Brain microvascular endothelial cell (primary cell): ENCODE data around the gene SLC14A1.

Experiments used
- DNase-seq: peaks from one replicate; pipeline ENCODE4 v3.0.0-alpha.2; 2020
- H3K27ac ChIP-seq: fragments of 250-450 bp; sonication (Bioruptor Pico); 2 replicates; pipeline ENCODE4 v1.5.1; 2020; ENCODE audit warnings: mild to moderate bottlenecking, moderate library complexity
- H3K27me3 ChIP-seq: fragments of 250-450 bp; sonication (Bioruptor Pico); replicated peaks from 2 replicates; pipeline ENCODE4 v1.5.1; 2020; ENCODE audit warnings: mild to moderate bottlenecking
- H3K36me3 ChIP-seq: fragments of 250-450 bp; sonication (Bioruptor Pico); replicated peaks from 2 replicates; pipeline ENCODE4 v1.5.1; 2020; ENCODE audit warnings: mild to moderate bottlenecking
- H3K4me3 ChIP-seq: 2 replicates; pipeline ENCODE4 v1.5.1; 2011; ENCODE audit warnings: low read depth, mild to moderate bottlenecking, control low read depth, low read length, moderate library complexity
- CTCF ChIP-seq: IDR thresholded peaks from 2 replicates; pipeline ENCODE4 v1.5.1; 2011; ENCODE audit warnings: low read depth, mild to moderate bottlenecking, moderate library complexity, low read length, control low read depth, inconsistent platforms; ENCODE audit errors: missing control alignments
- in situ Hi-C: cut with HindIII; loops from 2 replicates; pipeline ENCODE4 v1.10.0; 2017; ENCODE audit warnings: low sequenced_read_pairs, low pct_ligation_motif_present

The SLC14A1 gene

DNA sequence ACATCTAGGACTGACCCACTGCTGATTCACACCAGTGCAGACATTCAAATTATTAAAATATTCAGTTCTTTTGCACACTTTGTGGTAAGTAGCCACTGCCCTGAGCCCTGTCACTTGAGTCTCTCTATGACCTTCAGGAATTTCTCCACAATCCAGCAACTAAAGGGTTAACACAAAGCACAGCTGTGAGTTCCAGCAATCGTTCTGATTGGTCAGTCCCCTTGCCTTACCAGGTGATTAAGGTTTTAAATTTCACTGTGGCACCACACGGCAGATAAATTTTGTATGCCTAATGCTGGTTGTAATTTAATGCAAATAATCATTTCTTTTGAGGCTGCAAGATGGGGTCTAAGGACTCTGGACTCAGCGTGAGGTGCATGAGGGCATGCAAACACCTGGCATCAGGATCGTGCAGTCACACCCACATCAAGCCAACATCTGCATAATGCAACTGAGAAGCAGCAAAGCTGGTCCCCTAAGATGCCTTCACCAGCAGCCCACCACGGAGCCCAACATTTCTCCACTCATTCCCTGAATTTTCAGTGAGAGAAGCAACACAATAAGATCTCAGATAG, 36.6 kb downstream of the SLC14A1 start:
- no peak for DNase-seq
- no peak for TF ChIP-seq CTCF
- Histone ChIP-seq H3K36me3 (no peaks in the 10 kb centered on the region), H3K27me3 (no peaks in the 10 kb centered on the region), H3K27ac (no peak overlapping the region), H3K4me3 (no peak overlapping the region)
- in situ Hi-C loops, result no loop called here

GRCh38 chr18:45761512-45762114, 37.6 kb downstream of the SLC14A1 start:
- Histone ChIP-seq H3K27ac (no peak overlapping the region), H3K4me3 (no peak overlapping the region), H3K27me3 (no peaks in the 10 kb centered on the region), H3K36me3 (no peaks in the 10 kb centered on the region)
- no peak for DNase-seq
- TF ChIP-seq CTCF, result no peak
- in situ Hi-C loops, result no loop called here

DNA sequence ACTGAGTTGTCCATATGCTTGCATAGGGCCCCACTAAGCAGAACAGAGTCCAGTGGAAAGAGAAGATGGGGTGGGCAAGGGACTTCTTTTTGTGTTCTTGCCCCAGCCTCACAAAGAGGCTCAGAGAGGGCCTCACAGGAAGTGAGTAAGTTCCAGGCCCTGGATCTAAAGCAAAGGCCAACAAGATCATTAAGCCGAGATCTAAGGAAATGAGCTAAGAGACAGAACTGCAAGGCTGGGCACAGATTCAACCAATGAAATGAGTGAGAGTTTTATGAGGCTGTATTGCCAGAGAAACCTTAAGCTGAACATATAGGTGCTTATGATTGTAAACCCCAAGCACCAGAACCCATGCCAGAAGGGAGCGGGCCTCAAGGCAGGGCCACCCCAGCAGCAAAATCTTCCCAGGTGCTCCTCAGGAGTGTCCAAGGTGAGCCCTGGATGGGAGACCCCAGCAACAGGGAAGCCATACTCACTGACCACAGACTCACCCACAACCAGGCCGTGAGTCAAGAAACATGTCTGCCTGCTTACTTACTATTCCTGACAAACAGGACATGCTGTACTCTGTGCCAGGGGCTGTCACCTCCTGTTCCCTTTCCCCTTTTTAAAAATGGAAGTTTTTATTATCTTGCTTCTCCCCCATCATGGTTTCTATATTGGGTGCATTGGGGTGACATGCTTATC, 40.2 kb downstream of the SLC14A1 start:
- Histone ChIP-seq H3K4me3 (no peak overlapping the region), H3K27me3 (no peaks in the 10 kb centered on the region), H3K27ac (no peak overlapping the region), H3K36me3 (no peaks in the 10 kb centered on the region)
- in situ Hi-C loops, result no loop called here
- DNase-seq, result no peak
- TF ChIP-seq CTCF, result no peak

DNA sequence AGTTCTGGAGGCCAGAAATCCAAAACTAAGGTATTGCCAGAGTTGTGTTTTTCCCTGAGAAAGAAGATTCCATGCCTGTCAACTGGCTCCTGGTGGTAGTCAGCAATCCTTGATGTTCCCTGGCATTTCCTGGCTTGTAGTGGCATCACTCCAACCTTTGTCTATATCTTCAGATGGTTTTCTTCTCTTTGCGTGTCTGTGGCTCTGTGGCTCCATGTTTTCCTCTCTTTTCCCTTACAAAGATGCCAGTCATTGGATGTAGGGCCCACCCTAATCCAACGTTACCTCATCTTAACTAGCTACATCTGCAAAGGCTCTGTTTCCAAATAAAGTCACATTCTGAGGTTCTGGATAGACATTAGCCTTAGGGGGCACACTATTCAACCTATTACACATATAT, 41.8 kb downstream of the SLC14A1 start:
- Histone ChIP-seq H3K4me3 (no peak overlapping the region), H3K36me3 (no peaks in the 10 kb centered on the region), H3K27me3 (no peaks in the 10 kb centered on the region), H3K27ac (no peak overlapping the region)
- in situ Hi-C loops, result no loop called here
- no peak for DNase-seq
- no peak for TF ChIP-seq CTCF

- Histone ChIP-seq H3K4me3 (no peak overlapping the region), H3K36me3 (no peaks in the 10 kb centered on the region), H3K27me3 (no peaks in the 10 kb centered on the region), H3K27ac (peak overlapping the region; percentile 89)
- no peak for TF ChIP-seq CTCF
- in situ Hi-C loops, result no loop called here
- DNase-seq, result peak; percentile 95
Observed at GRCh38 chr18:45771587-45772480, 47.9 kb downstream of the SLC14A1 start.
